HG03520 (cell line): ENCODE results near the gene MED26.
"Not testable (repeated sequence)": the region's sequence is repeated elsewhere in the genome, so short reads cannot be mapped to it uniquely, and the experiment has no call there.

Experiments used
- ATAC-seq: cut with Tn5 transposase; IDR thresholded peaks from one replicate; pipeline ENCODE4 v1.9.1; 2021; ENCODE audit warnings: mild to moderate bottlenecking, moderate library complexity; ENCODE audit not compliant: unreplicated experiment

MED26 gene

GRCh38 chr19:16651421-16652188, 23.6 kb upstream of the MED26 start:
- ATAC-seq: not testable (repeated sequence)

- ATAC-seq: no peak
These were observed 22.8 kb upstream of the MED26 start for GRCh38 chr19:16650821-16651220.

GRCh38 chr19:16649734-16650133, 21.7 kb upstream of the MED26 start:
- ATAC-seq: no peak

GRCh38 chr19:16645140-16645539, 17.1 kb upstream of the MED26 start:
- ATAC-seq: no peak

- ATAC-seq: no peak
These were observed 13.7 kb upstream of the MED26 start for GRCh38 chr19:16641695-16642094.

GRCh38 chr19:16640951-16641350, 12.9 kb upstream of the MED26 start:
- ATAC-seq: no peak

GRCh38 chr19:16638666-16639065, 10.7 kb upstream of the MED26 start:
- ATAC-seq: no peak

GRCh38 chr19:16637535-16637934, 9.5 kb upstream of the MED26 start:
- ATAC-seq: no peak

GRCh38 chr19:16631465-16631864, 3.5 kb upstream of the MED26 start:
- no peak for ATAC-seq

GRCh38 chr19:16628984-16629691, 1.1 kb upstream of the MED26 start:
- ATAC-seq: no peak

GRCh38 chr19:16627928-16628182, 149 bp downstream of the MED26 start:
- no peak for ATAC-seq

- no peak for ATAC-seq
These were observed 644 bp downstream of the MED26 start for GRCh38 chr19:16627193-16627927.

GRCh38 chr19:16626796-16627192, 1.2 kb downstream of the MED26 start:
- ATAC-seq: no peak

GRCh38 chr19:16625163-16625958, 2.6 kb downstream of the MED26 start:
- ATAC-seq: no peak

GRCh38 chr19:16624236-16624635, 3.8 kb downstream of the MED26 start:
- ATAC-seq: no peak

- no peak for ATAC-seq
These were observed 4.4 kb downstream of the MED26 start for GRCh38 chr19:16623576-16623975.

- ATAC-seq: no peak
These were observed 4.9 kb downstream of the MED26 start for GRCh38 chr19:16623066-16623465.

GRCh38 chr19:16621165-16621800, 6.7 kb downstream of the MED26 start:
- no peak for ATAC-seq

- no peak for ATAC-seq
These were observed 7.4 kb downstream of the MED26 start for GRCh38 chr19:16620584-16620983.

GRCh38 chr19:16620018-16620417, 8.0 kb downstream of the MED26 start:
- ATAC-seq: no peak

- no peak for ATAC-seq
These were observed 8.5 kb downstream of the MED26 start for GRCh38 chr19:16619457-16619856.
